ENCODE data around the gene METTL14.
A peak's percentile ranks its signal among the peaks of the same experiment; 100 is the strongest.
"Not testable (repeated sequence)": the region's sequence is repeated elsewhere in the genome, so short reads cannot be mapped to it uniquely, and the experiment has no call there.

The METTL14 gene

DNA sequence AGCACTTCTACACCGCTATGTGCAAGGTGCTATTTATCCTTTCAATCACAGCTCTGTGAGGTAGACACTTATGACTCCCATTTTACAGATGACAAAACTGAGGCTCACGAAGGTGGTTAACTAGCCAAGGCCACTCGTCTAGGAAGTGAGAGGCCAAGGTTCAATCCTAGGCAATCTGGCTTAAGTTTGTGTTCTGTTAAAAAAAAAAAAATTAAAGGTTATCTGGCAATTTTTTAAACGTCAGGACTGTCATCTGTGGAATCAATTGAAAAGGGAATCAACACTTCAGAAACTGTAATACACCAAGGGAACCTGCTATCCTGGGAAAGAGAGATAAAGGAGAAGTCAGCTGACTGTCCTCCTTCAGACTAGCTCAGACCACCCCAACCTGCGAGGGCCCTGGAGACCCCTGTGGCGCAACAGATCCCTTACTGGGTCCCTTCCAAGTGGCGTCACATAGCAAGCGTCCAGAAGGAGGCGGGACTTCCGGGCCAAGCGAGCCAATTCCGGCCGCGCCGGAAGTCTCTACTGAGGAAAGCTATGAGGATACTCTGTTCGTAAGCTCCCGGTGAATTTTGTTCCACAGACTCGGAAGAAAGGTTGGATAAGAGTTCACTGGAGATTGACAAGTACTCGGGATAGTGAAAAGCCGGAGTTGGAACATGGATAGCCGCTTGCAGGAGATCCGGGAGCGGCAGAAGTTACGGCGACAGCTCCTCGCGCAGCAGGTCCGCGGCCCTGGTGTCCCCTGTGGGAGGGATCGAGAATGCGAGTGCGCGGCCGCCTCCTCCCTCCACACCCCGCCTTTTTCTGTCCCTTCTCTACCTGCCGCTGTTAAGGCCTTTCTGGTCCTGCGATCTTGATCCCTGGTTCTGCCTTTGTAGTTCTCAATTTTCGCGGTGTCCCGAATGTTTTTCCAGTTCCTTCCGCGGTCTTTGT is at the start of gene METTL14:
Gene METTL14 (plus strand): TSS at position 520 of the 939 bp plus-strand sequence. CDS start 143 bp downstream, at position 663.
- DNase-seq, result peak; percentile 85

DNA sequence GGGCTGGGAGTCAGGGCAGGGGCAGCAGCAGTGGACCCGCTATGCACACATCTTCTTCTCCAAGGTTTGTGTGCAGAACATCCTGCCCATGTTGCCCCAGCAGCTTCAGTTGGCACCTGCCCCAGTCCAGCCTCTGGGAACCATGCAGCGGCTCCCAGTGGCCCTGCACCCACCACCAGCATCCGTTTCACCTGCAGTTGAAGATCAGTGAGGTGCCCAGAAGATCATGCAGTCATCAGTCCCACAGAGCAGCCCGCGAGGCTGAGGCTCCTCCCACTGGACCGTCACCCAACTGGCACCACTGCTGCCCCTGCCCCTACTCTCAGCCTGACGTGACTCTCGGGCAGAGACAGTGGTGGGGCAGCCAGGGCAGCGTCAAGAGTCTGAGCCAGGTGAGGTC is 49.1 kb upstream of the METTL14 start:
- not testable (repeated sequence) for DNase-seq

DNA sequence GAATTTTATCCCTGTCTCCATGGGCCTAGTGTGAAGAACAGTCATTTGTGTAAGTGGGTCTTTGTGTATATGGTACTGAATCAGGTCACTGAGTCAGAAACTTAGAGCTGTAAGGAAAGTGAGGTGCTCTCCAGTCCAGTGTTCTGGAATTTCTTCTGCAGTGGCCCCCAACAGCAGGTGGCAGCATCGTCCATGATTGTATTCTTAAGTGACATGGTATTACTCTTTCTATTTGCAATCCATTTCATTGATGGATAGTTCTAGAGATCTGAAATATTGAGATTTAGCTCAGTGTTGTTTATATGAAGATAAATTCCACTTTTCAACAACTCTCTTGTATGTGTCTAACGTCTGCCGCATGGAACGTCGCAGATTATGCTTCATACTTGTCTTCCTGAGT is 20.5 kb upstream of the METTL14 start:
- not testable (repeated sequence) for DNase-seq

DNA sequence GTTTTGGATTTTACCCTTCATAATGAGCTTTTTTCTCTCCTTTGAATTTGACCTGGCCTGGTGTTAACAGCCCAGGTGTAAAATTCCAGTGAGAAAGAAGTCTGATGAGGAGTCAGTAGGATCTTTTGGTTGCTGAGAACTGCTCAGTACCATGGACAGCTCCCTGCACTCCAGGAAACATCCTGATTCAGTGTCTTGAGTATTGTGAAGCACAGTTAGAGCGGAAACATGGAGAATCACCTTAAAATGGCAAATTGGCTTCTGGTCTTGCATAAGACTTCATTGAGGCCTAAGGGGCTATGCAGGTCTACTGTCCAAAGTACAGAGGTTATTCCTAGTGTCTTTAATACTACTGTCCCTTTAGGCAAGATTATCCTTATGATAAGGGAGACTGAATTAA is 16.0 kb upstream of the METTL14 start:
- peak; percentile 63 for DNase-seq

DNA sequence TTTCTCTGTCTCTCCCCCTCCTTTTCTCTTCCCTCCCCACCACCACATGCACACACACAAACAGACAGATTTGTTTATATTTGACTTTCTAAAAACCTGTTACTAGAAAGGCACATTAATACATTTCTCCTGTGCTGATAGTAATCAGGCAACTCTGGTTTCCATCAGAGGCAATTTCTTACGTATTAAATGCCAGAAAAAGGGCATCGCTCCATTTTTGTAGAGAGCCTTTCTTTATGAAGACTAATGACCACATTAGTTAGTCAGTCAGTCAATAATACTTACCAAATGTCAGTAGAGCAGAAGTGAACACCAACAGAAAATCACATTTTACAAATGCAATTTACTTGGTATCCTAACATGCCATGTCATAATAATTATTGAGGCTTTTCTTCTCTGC is 14.2 kb upstream of the METTL14 start:
- DNase-seq, result not testable (repeated sequence)

DNA sequence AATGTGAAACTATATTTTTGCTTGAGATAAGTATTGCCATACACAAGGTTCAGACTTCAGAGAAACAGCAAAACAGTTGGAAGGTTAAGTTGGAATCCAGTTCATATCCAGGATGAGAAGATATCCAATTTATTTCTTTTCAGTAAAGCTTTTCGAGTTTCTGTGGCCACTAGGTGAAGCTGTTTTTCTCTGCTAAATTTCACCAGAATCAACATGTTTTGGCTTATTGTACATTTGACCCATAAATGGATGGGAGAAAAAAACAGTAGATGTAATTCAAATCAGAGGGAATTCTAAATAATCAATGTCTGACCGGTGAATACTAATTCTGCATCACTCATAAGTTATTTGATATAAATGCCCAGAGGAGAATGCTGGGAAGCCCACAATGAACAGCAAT is 9.1 kb upstream of the METTL14 start:
- no peak for DNase-seq

DNA sequence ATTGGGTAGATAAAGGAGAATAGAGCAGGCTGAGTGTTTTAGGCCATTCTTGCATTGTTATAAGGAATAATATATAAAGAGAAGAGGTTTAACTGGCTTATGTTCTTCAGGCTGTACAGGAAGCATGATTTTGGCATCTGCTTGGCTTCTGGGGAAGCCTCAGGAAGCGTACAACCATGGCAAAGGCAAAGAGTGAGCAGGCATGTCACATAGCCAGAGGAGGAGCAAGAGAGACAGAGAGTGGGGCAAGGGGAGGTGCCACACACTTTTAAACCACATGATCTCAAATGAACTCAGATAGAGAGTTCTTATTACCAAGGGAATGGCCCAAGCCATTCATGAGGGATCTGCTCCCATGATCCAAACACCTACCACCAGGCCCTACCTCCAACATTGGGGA is 4.4 kb upstream of the METTL14 start:
- no peak for DNase-seq

DNA sequence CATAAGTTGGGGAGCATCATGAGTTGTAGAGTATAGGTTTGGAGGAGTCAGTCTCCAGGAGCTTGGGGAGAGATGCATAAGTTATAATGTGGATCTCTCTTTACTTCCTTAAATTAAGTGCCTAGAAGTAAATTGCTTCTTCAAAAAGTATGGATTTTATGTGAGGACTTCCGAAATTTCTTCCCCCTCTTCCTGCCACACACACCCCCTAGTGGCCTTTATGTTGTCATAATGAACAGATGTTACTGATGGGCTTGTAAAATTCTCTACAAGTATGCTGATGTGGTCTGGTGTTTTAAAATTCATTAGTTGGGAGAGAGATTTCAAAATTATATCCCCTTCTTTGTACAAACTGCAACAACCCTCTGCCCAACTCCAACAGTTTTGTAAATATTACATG is 2.3 kb upstream of the METTL14 start:
- no peak for DNase-seq

DNA sequence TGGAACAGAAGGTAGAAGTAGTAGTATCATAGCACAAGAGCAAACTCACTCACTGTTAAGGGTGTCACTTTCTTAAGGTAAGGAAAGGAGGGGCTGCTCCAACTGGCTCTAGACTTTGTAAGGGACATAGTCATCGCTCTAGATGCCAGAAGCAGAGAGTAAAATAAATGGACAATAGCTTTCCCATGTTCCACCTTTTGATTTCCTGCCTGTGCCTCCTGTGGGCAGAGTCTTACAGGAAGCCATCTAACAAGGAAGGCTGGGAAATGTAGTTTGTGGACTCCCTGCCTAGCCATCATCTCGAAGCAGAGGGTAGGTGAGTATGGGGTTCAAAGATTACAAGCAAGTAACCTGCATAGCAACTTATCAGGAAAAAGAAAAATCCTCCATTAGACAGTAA is 1.7 kb upstream of the METTL14 start:
- no peak for DNase-seq

DNA sequence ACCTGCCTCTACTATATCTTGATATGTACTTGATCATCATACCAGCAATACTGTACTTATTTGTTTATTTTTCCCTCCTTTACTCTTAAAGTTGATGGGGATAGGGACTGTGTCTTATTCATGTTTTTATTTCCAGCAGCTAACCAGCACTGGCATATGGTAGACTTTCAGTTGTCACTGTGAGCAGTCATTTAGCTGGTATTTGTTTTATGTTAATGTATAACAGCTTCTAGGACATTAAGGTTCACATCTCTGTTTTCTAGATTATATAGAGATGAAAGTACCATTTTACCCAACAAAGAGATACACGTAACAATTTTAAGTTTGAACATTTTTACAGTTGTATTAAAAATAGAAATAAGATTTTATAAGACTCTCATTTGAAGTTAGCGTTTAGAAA is 17.9 kb downstream of the METTL14 start:
- no peak for DNase-seq

DNA sequence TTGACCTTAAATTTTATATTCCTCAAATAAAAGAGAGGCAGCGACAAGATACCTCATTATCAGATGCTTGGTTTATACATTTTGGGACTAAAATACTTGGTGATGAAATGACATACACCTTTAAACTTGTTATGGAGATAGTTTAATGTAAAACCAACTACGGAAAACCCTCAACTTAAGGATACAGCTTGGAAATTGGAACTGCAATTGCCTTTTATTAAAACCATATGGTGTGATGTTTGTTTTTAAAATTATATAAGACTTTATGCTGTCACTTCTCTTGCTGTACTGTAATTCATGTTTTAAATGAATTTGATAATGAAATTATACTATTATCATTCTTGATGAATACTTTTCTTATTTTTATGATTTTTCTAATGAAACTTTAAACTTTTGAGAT is 25.9 kb downstream of the METTL14 start:
- no peak for DNase-seq

DNA sequence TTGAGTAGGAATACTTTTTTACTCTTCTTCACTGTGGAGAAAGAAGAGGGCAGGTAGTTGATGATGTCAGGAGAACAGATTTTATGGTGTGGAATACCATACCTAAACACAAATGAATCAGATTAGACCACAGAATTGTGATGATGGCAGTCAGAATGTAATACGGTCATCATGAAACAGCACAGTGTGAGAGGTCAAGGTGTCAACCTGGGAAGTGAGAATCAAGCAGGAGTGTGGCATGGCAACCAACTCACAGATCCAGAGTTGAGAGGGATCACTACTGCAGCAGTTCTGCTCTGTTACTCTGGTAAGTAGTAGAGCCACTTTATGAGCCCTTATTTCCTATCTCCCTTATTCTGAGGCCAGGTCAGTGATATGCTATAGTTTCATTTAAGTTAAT is 27.7 kb downstream of the METTL14 start:
- no peak for DNase-seq

DNA sequence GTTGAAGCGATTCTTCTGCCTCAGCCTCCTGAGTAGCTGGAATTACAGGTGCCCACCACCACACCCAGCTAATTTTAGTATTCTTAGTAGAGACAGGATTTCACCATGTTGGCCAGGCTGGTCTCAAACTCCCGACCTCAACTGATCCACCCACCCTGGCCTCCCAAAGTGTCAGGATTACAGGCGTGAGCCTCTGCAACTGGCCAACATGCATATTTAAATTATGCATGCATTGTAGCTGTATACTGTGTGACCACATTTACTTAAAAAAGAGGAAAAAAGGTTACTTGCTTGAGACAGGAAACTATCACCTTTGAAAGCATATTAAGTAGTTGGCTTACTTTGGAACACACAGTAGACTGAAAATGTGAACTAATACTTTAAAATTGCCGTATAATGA is 29.5 kb downstream of the METTL14 start:
- DNase-seq, result no peak

DNA sequence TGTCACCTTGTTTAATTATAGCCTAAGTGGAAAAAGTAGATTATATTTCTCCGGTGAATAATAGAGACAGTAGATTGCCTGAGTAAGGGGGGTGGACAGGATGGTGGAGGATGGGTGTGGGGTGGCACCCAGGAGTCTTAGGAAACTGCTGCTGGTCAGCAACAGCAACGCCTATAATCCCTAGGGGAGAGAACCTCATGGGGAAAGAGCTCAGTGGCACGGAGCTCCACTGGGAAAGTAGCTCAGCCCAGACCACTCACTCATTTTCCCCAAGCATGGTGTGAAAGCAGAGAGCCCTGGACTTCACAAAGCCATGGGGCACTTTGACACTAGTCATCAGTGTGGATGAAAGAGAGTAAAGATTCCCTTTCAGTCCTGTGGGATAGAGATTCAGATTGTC is 31.1 kb downstream of the METTL14 start:
- DNase-seq, result no peak

DNA sequence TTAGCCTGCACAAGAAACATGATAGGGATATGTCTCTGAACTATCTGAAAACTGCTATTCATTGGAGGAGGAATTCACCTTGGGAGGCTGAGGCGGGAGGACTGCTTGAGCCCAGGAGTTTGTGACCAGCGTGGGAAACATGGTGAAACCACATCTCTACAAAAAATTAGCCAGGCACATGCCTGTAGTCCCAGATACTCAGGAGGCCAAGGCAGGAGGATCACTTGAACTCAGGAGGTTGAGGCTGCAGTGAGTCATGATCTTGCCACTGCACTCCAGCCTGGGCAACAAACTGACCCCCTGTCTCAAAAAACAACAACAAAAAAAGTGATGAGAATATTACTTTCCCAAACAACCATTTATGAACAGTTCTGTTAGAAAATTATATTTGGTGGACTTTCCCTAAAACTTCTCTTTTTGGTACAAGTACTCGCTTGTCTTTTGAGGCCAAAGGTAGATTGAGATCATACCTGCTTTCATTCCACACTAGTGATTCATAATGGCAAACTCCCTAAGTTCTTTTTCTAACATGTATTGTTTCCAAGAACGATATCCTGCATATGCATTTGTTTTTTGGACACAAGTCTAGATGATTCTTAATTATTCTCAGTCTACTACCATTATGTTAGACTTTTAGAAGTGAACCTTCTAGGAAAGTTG is 33.4 kb downstream of the METTL14 start:
- DNase-seq, result no peak

DNA sequence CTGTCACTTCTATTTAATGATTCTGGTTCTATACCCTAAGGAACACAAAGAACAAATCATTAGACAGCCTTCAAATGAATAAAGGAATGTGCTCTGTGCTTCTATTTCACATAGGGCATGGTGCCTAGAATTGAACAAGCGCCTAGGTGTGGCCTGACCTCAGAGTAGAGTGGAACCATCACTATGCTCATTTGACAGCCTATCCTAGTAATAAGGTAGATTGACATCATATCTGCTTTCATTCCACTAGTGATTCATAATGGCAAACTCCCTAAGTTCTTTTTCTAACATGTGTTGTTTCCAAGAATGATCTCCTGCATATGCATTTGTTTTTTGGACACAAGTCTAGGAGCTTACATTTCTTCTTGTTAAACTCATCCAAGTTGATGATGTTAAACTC is 36.6 kb downstream of the METTL14 start:
- no peak for DNase-seq

DNA sequence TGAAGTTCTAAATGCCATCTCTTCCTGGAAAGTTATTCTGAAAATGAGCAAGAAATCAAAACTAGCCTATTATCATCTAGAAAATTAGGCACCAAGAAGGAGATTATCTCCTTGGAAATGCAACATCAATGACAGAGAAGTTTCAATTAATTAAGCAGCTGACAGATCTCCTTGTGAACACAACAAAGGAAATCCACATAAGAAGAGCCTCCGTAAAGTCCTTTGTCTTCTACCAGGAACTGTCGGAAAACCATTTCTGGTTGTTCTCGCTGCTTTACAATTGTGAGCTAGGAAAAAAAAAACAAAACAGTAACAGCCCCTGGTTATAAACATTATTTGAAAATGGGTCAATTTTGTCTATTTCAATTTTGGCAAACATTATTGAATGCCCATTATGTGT is 38.2 kb downstream of the METTL14 start:
- no peak for DNase-seq

DNA sequence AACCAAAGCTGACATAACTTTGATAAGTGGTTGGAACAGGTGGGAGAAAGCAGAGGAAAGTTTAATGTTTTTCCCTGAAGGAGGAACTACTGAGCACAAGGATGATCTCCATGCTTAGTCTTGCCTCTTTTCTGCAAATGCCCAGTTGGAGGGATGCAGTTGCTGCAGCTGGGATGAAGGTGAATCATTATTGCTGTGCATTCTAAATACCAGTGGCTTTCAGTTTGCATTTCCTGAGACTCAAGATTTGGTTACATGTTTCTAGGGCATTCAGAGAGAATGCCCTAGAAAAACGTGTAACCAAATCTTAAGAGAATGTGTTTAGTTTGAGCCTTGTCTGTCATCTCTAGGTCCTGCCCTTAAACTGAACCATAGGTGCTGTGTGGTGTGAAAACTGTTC is 42.2 kb downstream of the METTL14 start:
- DNase-seq, result no peak

DNA sequence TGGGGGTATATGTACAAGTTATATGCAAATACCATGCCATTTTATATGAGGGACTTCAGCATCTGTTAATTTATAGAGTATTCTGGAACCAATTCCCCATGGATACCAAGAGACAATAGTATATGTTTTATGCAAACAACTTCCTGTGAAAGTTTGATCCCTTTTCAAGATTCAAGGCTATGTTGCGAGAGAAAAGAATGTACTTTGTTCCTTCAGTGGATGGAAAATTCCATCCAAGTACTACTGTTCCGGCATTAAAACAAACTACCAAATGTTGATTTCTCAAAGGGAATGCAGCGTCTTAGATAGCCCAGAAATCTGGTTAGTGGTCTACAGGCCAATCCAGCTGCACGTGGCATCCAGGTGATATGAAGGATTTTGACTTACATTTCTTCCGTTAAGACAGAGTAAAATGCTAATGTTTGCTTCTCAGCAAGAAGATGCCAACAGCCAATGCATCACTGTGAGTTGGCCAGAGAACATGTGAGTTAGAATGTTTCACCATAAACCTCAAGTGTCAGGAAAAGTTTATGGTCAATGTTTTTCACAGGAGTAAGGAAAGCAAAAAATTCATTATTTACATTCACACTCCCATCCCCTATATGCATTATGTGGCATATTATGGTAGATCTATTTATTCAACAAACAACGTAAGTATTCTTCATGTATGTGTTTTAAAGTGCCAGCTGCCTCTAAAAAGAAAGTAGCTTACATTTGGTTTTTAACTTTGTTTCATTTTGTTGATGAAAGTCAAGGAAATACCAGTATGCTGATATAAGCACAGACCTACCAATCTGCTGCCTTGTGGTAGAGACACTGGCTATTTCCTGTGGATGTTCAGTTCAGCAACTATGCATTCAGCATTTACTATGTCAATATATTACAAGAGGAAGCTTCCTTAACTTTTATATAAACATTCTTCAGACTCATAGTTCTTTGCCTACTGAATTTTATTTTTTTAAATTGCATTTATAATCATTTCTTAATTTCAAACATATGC is 44.4 kb downstream of the METTL14 start:
- DNase-seq, result no peak

DNA sequence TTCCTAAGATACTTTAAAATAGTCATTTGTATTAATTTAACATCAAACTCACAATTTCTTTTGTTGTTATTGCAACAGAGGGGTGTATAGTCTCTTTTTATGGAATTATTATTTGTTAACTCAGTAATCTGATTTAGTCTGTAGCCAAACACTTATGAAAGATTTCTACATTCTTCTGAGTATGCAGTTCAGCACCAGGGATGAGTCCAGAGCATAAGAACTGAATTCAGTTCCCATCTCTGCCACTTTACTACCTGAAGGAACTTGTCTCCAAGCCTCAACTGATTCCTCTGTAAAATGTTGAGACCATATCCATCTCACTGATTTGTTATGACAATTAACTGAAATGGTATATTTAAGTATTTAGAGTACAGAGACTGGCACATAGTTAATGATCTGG is 45.5 kb downstream of the METTL14 start:
- DNase-seq, result no peak

DNA sequence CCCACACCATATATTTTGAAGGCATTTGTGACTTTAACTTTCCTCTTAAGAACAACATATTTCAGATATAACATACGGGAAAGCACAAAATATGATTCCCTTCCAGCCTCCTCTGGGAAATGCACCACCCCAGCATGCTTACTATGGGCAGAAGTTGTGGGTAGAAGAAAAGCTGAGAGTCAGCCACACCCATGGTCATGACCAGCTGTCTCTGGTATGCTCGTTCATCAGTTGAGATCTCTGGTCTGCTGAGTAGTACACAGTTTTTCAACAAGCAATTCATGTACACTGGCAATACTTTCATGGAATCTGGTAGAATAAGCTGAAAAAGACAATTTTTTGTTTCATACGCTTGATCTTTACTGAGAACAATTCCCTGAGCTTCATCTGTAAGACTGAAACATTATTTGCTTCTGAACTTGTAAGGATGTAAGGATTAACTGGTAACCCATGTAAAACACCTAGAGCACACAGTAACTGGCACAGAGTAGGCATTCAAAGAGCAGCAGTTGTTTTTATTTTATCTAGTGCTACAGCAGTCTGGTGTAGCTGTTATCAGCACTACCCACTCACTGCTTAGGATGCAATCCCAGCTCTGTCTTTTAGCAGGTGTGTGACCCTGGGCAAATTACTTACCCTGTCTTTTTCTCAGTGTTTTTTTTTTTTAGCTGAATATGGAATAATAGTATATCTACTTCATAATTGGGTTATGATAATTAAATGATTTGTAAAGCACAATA is 47.6 kb downstream of the METTL14 start:
- DNase-seq, result no peak

DNA sequence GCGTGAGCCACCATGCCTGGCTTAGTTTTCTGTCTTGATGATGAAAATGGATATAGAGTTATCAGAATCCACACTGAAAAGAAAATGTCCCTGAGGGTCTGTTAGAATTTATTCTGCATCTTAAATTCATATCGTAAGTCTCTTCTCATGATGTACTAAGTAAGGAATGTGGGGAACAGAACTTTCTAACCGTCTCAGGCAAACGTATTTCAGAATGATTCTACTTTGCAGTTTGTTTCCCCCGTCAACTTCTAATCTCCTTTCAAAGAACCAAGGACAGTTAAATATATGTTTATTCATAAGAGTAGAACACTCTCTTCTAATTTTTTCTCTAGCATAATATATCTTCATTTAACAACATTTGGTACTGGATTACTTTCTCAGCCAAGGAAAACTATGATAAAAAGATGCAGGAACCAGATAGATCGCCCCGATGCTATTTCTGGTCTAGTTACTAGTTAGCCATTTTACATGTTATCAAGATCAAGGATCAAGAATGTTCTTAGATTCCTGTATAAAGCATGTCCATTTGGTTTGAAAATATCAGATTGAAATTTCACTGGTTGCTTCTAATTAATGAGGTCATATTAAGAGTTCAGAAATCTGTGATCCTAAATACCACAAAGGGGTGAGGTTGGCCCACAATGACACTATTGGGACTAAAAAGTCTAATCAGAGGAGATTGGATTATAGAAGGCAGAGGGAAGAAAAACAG is 49.5 kb downstream of the METTL14 start:
- DNase-seq, result no peak
